Measurements from ENCODE around the gene IL10RA.

GRCh38 chr11:118047749-118048148 is 61.6 kb downstream of the IL10RA start:
- TF ChIP-seq CTCF (IDR thresholded peaks at IDR 0.05; ENCODE audit: low read length) (no peak), EZH2 (IDR thresholded peaks at IDR 0.05; ENCODE audit: borderline replicate concordance, low read length) (no peak)
